HL-60 (cell line): Measurements from ENCODE around the gene TOP2B.

ENCODE experiments used
- DNase-seq, 2 experiments: peaks; one replicate each; pipeline ENCODE4 v3.0.0-alpha.2; 2010 to 2020; ENCODE audit warnings: low read depth in 1 of 2, low spot score in 1 of 2
- H3K27ac ChIP-seq: fragments of 250-450 bp; sonication (Bioruptor Pico); replicated peaks from 2 replicates; pipeline ENCODE4 v1.5.1; 2020; ENCODE audit warnings: mild to moderate bottlenecking, moderate library complexity
- H3K27me3 ChIP-seq: fragments of 250-450 bp; sonication (Bioruptor Pico); 2 replicates; pipeline ENCODE4 v1.5.1; 2021; ENCODE audit warnings: mild to moderate bottlenecking, moderate library complexity; ENCODE audit not compliant: insufficient read depth, poor library complexity, severe bottlenecking
- H3K4me3 ChIP-seq: replicated peaks from 2 replicates; pipeline ENCODE4 v1.5.1; 2011; ENCODE audit warnings: mild to moderate bottlenecking, control low read depth, low read length; ENCODE audit not compliant: insufficient read depth
- GABPA ChIP-seq: IDR thresholded peaks from 2 replicates; pipeline ENCODE4 v1.6.1; 2012; ENCODE audit warnings: low read depth
- POLR2AphosphoS5 ChIP-seq: IDR thresholded peaks from 2 replicates; pipeline ENCODE4 v1.6.1; 2012; ENCODE audit warnings: low read depth
- SPI1 ChIP-seq: IDR thresholded peaks from 2 replicates; pipeline ENCODE4 v1.6.1; 2012; ENCODE audit warnings: low read depth, mild to moderate bottlenecking, borderline replicate concordance
- TF ChIP-seq, protein P1 (sequence below): IDR thresholded peaks from 2 replicates; pipeline ENCODE4 v1.6.1; 2012; ENCODE audit warnings: low read depth; ENCODE audit not compliant: insufficient replicate concordance
- TF ChIP-seq, protein P2 (sequence below): IDR thresholded peaks from one replicate; pipeline ENCODE4 v1.5.1; 2011; ENCODE audit warnings: low read length, control low read depth, inconsistent platforms; ENCODE audit not compliant: insufficient read depth

TOP2B gene

DNA sequence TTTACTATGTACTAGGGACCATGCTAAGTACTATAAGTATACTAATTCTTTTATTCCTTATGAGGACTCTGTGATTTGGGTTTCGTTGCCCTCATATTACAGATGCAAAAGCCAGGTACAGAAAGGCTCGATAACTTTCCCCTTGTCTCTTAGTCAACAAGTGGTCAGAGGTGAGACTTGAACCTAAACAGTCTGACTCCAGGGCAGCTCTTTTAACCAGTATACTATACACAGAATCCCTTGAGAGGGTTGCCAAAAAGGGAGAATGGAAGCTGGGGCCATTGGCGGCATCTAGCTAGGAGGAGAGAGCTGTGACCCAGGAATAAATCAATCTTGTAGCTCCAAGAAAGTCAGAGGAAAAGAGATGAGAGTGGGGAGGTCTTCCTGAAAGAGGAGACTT, 92.4 kb downstream of the TOP2B start:
- no peaks in the 10 kb centered on the region for H3K27me3 ChIP-seq
- TF ChIP-seq POLR2AphosphoS5 (no peak), GABPA (no peak), SPI1 (no peak)
- TF ChIP-seq, protein P1, sequence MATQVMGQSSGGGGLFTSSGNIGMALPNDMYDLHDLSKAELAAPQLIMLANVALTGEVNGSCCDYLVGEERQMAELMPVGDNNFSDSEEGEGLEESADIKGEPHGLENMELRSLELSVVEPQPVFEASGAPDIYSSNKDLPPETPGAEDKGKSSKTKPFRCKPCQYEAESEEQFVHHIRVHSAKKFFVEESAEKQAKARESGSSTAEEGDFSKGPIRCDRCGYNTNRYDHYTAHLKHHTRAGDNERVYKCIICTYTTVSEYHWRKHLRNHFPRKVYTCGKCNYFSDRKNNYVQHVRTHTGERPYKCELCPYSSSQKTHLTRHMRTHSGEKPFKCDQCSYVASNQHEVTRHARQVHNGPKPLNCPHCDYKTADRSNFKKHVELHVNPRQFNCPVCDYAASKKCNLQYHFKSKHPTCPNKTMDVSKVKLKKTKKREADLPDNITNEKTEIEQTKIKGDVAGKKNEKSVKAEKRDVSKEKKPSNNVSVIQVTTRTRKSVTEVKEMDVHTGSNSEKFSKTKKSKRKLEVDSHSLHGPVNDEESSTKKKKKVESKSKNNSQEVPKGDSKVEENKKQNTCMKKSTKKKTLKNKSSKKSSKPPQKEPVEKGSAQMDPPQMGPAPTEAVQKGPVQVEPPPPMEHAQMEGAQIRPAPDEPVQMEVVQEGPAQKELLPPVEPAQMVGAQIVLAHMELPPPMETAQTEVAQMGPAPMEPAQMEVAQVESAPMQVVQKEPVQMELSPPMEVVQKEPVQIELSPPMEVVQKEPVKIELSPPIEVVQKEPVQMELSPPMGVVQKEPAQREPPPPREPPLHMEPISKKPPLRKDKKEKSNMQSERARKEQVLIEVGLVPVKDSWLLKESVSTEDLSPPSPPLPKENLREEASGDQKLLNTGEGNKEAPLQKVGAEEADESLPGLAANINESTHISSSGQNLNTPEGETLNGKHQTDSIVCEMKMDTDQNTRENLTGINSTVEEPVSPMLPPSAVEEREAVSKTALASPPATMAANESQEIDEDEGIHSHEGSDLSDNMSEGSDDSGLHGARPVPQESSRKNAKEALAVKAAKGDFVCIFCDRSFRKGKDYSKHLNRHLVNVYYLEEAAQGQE: no peak
- TF ChIP-seq, protein P2, sequence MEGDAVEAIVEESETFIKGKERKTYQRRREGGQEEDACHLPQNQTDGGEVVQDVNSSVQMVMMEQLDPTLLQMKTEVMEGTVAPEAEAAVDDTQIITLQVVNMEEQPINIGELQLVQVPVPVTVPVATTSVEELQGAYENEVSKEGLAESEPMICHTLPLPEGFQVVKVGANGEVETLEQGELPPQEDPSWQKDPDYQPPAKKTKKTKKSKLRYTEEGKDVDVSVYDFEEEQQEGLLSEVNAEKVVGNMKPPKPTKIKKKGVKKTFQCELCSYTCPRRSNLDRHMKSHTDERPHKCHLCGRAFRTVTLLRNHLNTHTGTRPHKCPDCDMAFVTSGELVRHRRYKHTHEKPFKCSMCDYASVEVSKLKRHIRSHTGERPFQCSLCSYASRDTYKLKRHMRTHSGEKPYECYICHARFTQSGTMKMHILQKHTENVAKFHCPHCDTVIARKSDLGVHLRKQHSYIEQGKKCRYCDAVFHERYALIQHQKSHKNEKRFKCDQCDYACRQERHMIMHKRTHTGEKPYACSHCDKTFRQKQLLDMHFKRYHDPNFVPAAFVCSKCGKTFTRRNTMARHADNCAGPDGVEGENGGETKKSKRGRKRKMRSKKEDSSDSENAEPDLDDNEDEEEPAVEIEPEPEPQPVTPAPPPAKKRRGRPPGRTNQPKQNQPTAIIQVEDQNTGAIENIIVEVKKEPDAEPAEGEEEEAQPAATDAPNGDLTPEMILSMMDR: no peak
- no peak for DNase-seq
- H3K4me3 ChIP-seq: no peak overlapping the region
- H3K27ac ChIP-seq: no peak overlapping the region

DNA sequence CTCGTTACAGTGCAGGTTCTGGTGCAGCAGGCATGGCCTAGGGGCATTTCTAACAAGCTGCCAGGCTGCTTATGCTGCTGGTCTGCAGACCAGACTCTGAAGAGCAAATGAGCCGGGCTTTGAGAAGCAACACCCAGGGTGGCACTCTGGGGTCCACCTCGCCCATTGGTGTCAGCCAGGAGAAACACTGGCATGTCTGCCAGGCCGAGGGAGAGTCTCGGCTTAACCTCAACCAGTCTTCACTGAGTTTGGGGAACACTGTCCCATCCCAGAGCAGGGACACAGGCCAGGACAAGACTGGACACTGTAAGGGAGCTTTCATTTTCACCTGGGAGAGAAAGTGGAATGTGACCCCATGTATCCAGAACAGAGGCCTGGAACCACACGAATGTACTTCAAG, 93.4 kb downstream of the TOP2B start:
- no peak for TF ChIP-seq SPI1
- no peak for TF ChIP-seq POLR2AphosphoS5
- H3K27me3 ChIP-seq: no peaks in the 10 kb centered on the region
- no peak for DNase-seq
- H3K4me3 ChIP-seq: no peak overlapping the region
- H3K27ac ChIP-seq: no peak overlapping the region

DNA sequence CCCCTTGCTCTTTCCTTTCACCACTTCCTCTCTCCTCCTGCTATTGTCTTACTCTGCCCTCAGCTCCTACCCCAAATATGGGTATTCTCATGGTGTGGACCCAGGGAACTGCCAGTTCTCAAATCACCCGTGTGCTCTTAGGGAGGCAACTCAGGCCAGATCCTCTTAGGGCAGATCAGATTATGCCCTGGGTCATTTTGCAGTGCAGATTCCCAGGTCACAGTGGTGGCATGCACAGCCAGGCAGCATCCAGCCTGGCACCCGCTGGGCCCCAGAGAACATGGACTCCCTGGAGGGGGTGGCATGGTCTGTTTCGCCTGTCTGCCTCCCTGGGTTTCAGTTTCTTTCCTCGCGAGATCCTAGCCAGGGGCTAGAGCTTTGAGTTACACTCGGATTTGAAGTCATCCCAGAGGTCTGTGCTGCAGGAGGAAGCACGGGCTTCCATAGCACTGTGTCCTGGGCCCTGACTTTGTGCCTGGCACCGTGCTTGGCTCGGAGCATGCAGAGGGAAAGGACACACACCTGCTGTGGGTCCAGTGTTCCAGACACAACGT, 96.1 kb downstream of the TOP2B start:
- DNase-seq: no peak
- Histone ChIP-seq H3K27ac (no peak overlapping the region), H3K27me3 (no peaks in the 10 kb centered on the region), H3K4me3 (no peak overlapping the region)
- TF ChIP-seq SPI1: 0 out of 2 replicates have a peak, but pooled peaks have one; percentile 16
- TF ChIP-seq, protein P2: no peak
- TF ChIP-seq POLR2AphosphoS5: no peak
- TF ChIP-seq, protein P1: no peak
- no peak for TF ChIP-seq GABPA

DNA sequence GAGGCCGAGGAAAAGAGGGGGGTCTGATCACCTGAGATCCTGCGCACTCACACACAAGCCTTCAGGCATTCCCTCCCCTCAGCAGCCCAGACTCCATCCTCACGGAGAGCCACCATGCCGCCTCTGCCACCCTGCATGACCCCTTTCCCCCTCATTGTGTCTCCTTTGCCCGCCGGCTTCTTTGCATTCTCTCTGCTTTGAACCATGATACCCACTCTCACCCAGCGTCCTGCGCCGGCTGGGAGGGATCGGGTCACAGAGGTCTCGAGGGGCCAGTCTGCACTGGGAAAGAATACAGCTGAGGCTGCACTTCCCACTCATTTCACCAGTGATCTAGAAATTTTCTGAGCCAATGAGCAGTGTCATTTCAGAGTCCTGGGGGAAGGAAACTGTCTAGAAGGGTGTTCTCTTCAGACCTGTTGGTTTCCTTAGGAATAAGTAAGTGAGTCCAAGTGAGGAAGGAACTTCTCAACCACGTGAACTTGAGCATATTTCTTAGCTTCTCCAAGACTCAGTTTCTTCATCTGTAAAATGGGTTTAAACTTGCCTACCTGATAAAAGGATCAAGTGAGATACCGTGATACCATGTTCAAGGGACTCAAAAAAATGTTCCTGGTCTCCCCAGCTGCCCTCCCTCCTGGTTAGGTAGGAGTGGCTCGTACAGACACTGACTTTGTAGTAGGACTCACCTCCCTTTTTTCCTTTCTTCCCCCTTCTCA, 96.7 kb downstream of the TOP2B start:
- no peak for DNase-seq
- TF ChIP-seq POLR2AphosphoS5 (no peak), GABPA (no peak), SPI1 (no peak)
- TF ChIP-seq, protein P2: no peak
- TF ChIP-seq, protein P1: no peak
- Histone ChIP-seq H3K27me3 (no peaks in the 10 kb centered on the region), H3K4me3 (no peak overlapping the region), H3K27ac (no peak overlapping the region)
